Measurements from ENCODE around the gene POR. TPM values are rescaled to one million over a fixed set of nuclear protein-coding genes. Genes with fewer than 3 reads are reported as not detected.

The POR gene
- total and polyA plus RNA-seq, 2 of the 13 experiments (the other 11 are each of a cell fraction or from before 2014, with no cell fraction given), result 145 to 266 TPM

DNA sequence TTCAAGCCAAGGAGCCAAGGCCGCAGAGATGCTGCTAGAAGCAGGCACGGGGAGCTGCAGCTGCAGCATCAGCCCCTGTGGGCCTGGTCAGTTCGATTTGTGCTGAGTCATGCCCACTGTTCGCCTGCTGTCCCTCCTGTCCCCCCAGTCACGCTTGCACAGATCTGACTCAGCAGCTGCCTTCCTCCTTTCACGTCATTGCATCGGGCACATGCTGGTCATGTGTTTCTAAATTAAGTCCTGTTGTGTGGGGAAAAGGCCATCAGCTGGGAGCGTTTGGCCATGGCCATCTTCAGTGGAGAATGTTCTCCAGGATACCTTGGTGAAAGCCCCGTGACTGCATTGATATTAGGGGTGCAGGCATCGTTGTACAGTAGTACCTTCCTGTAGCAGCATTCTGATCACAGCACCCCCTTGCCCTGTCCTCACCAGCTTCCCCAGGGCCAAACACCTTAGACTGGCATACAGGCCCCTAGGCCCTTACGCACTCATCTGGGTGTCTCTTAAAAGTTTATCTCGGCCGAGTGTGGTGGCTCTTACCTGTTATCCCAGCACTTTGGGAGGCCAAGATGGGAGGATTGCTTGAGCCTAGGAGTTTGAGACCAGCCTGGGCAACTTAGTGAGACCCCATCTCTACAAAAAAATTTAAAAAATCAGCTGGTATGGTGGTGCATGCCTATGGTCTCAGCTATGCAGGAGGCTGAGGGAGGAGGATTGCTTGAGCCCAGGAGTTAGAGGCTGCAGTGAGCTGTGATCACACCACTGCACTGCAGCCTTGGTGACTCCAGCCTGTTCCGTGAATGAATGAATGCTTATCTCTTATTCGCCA, 23.2 kb downstream of the POR start (continued):
- TF ChIP-seq, protein P1, sequence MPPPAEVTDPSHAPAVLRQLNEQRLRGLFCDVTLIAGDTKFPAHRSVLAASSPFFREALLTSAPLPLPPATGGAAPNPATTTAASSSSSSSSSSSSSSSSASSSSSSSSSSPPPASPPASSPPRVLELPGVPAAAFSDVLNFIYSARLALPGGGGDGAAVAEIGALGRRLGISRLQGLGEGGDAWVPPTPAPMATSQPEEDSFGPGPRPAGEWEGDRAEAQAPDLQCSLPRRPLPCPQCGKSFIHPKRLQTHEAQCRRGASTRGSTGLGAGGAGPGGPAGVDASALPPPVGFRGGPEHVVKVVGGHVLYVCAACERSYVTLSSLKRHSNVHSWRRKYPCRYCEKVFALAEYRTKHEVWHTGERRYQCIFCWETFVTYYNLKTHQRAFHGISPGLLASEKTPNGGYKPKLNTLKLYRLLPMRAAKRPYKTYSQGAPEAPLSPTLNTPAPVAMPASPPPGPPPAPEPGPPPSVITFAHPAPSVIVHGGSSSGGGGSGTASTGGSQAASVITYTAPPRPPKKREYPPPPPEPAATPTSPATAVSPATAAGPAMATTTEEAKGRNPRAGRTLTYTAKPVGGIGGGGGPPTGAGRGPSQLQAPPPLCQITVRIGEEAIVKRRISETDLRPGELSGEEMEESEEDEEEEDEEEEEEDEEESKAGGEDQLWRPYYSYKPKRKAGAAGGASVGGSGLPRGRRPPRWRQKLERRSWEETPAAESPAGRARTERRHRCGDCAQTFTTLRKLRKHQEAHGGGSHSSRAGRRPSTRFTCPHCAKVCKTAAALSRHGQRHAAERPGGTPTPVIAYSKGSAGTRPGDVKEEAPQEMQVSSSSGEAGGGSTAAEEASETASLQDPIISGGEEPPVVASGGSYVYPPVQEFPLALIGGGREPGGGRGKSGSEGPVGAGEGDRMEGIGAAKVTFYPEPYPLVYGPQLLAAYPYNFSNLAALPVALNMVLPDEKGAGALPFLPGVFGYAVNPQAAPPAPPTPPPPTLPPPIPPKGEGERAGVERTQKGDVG (CRISPR knock-in tag; IDR thresholded peaks at IDR 0.05; ENCODE audit: borderline replicate concordance), result 0 out of 2 replicates have a peak, but pooled peaks have one; percentile 63
- TF ChIP-seq FOSL2 (CRISPR knock-in tag; IDR thresholded peaks at IDR 0.05) (peak; percentile 86), ZNF121 (CRISPR knock-in tag; IDR thresholded peaks at IDR 0.05) (peak; percentile 82), NFE2L1 (CRISPR knock-in tag; IDR thresholded peaks at IDR 0.05; ENCODE audit: borderline replicate concordance) (peak; percentile 34; the same call in 1 of the 2 replicates), KDM6A (CRISPR knock-in tag; IDR thresholded peaks at IDR 0.05; ENCODE audit: low read depth) (no peak), KLF16 (CRISPR knock-in tag; IDR thresholded peaks at IDR 0.05) (peak in 1 of 2 experiments; percentile 38; a peak in 1 of 4 replicates), POLR2A (IDR thresholded peaks at IDR 0.05; ENCODE audit: insufficient read depth in 1 of 2, low read depth in 2 of 2, low read length in 2 of 2) (peak in 1 of 2 experiments; percentile 28; a peak in 1 of 4 replicates), CEBPB (IDR thresholded peaks at IDR 0.05; ENCODE audit: borderline replicate concordance, low read depth, low read length) (peak; percentile 27; the same call in 1 of the 2 replicates), FOXA3 (CRISPR knock-in tag; IDR thresholded peaks at IDR 0.05) (0 out of 2 replicates have a peak, but pooled peaks have one; percentile 16), NFE2 (CRISPR knock-in tag; IDR thresholded peaks at IDR 0.05) (peak; percentile 77; the same call in 1 of the 2 replicates), ZBTB38 (CRISPR knock-in tag; IDR thresholded peaks at IDR 0.05) (peak; percentile 94), GATAD2A (CRISPR knock-in tag; IDR thresholded peaks at IDR 0.05) (peak; percentile 60; the same call in 1 of the 2 replicates), ZBTB20 (CRISPR knock-in tag; IDR thresholded peaks at IDR 0.05; ENCODE audit: borderline replicate concordance, low read depth) (no peak), MAFF (IDR thresholded peaks at IDR 0.05; ENCODE audit: low read depth, low read length) (peak; percentile 94), NFE2L2 (IDR thresholded peaks at IDR 0.05; ENCODE audit: low read length) (peak; percentile 97)
- TF ChIP-seq, protein P2, sequence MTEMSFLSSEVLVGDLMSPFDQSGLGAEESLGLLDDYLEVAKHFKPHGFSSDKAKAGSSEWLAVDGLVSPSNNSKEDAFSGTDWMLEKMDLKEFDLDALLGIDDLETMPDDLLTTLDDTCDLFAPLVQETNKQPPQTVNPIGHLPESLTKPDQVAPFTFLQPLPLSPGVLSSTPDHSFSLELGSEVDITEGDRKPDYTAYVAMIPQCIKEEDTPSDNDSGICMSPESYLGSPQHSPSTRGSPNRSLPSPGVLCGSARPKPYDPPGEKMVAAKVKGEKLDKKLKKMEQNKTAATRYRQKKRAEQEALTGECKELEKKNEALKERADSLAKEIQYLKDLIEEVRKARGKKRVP (CRISPR knock-in tag; IDR thresholded peaks at IDR 0.05), result peak in 1 of 2 experiments; percentile 97; a peak in 2 of 4 replicates
- TF ChIP-seq, protein P3, sequence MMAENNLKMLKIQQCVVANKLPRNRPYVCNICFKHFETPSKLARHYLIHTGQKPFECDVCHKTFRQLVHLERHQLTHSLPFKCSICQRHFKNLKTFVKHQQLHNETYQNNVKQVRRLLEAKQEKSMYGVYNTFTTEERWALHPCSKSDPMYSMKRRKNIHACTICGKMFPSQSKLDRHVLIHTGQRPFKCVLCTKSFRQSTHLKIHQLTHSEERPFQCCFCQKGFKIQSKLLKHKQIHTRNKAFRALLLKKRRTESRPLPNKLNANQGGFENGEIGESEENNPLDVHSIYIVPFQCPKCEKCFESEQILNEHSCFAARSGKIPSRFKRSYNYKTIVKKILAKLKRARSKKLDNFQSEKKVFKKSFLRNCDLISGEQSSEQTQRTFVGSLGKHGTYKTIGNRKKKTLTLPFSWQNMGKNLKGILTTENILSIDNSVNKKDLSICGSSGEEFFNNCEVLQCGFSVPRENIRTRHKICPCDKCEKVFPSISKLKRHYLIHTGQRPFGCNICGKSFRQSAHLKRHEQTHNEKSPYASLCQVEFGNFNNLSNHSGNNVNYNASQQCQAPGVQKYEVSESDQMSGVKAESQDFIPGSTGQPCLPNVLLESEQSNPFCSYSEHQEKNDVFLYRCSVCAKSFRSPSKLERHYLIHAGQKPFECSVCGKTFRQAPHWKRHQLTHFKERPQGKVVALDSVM (CRISPR knock-in tag; IDR thresholded peaks at IDR 0.05), result peak; percentile 90
- TF ChIP-seq, protein P4, sequence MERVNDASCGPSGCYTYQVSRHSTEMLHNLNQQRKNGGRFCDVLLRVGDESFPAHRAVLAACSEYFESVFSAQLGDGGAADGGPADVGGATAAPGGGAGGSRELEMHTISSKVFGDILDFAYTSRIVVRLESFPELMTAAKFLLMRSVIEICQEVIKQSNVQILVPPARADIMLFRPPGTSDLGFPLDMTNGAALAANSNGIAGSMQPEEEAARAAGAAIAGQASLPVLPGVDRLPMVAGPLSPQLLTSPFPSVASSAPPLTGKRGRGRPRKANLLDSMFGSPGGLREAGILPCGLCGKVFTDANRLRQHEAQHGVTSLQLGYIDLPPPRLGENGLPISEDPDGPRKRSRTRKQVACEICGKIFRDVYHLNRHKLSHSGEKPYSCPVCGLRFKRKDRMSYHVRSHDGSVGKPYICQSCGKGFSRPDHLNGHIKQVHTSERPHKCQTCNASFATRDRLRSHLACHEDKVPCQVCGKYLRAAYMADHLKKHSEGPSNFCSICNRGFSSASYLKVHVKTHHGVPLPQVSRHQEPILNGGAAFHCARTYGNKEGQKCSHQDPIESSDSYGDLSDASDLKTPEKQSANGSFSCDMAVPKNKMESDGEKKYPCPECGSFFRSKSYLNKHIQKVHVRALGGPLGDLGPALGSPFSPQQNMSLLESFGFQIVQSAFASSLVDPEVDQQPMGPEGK (CRISPR knock-in tag; IDR thresholded peaks at IDR 0.05), result peak; percentile 57
- TF ChIP-seq, protein P5, sequence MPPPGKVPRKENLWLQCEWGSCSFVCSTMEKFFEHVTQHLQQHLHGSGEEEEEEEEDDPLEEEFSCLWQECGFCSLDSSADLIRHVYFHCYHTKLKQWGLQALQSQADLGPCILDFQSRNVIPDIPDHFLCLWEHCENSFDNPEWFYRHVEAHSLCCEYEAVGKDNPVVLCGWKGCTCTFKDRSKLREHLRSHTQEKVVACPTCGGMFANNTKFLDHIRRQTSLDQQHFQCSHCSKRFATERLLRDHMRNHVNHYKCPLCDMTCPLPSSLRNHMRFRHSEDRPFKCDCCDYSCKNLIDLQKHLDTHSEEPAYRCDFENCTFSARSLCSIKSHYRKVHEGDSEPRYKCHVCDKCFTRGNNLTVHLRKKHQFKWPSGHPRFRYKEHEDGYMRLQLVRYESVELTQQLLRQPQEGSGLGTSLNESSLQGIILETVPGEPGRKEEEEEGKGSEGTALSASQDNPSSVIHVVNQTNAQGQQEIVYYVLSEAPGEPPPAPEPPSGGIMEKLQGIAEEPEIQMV (CRISPR knock-in tag; IDR thresholded peaks at IDR 0.05; ENCODE audit: low read depth), result no peak
